Dendritic cell treated with granulocyte-macrophage colony-stimulating factor and Interleukin-4, amounts not matched to agents 40 ng/mL and 50 ng/mL, for 4 days (primary cell): ENCODE results near the gene ZNF180.
"Not testable (repeated sequence)": the region's sequence is repeated elsewhere in the genome, so short reads cannot be mapped to it uniquely, and the experiment has no call there.

Experiments
- H3K27ac Mint-ChIP-seq: one replicate; pipeline ENCODE4 v1.8.0; 2022; ENCODE audit warnings: mild to moderate bottlenecking, mixed read lengths
- H3K27me3 Mint-ChIP-seq: one replicate; pipeline ENCODE4 v1.8.0; 2022; ENCODE audit warnings: mild to moderate bottlenecking, mixed read lengths
- H3K36me3 Mint-ChIP-seq: one replicate; pipeline ENCODE4 v1.8.0; 2022; ENCODE audit warnings: low read depth, mixed read lengths
- H3K4me1 Mint-ChIP-seq: one replicate; pipeline ENCODE4 v1.8.0; 2022; ENCODE audit warnings: low read depth, mixed read lengths
- H3K4me3 Mint-ChIP-seq: one replicate; pipeline ENCODE4 v1.8.0; 2022; ENCODE audit warnings: mild to moderate bottlenecking, moderate library complexity, mixed read lengths
- H3K9me3 Mint-ChIP-seq: one replicate; pipeline ENCODE4 v1.8.0; 2022; ENCODE audit warnings: mixed read lengths
- intact Hi-C: fragments of 100-400 bp; cut with micrococcal nuclease; formaldehyde crosslinking; loops from one replicate; pipeline ENCODE4 v1.15.0; 2022

ZNF180 gene

DNA sequence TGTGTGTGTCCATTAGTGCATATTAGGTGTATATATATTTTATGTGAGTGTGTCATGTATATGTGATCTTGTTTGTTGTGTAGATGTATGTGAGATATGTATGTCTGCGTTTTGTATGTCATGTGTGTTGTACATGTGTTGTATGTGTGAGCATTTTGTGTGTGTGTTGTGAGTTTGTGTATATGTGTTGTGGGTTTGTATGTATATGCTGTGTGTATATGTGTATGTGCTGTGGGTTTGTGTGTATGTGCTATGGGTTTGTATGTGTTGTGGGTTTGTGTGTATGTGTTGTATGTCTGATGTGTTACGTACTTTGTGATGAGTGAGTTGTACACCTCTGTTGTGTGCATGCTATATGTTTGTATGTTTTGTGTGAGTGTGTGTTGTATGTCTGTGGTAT is 21.0 kb upstream of the ZNF180 start:
- Mint-ChIP-seq H3K9me3 (peaks cover 4% of the 10 kb centered on the region), H3K4me3 (no peak overlapping the region), H3K27ac (no peak overlapping the region), H3K36me3 (no peaks in the 10 kb centered on the region), H3K4me1 (no peaks in the 10 kb centered on the region), H3K27me3 (no peaks in the 10 kb centered on the region)
- intact Hi-C loops = no loop called here

DNA sequence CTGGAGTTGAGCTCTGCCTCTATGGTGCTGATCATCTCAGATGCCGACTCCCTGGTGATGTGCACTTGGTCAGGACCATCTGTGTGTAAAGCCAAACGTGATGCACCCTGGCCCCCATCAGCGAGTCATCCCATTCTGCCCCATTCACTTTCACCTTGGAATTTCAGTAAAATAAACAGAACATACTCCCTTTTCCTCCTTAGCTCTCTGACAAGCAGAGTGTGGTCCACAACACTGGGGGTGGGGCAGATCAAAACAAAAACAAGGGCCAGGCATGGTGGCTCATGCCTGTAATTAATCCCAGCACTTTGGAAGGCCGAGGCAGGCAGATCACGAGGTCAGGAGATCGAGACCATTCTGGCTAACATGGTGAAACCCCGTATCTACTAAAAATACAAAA is 16.8 kb upstream of the ZNF180 start:
- H3K9me3 Mint-ChIP-seq = peaks cover 7% of the 10 kb centered on the region
- no peaks in the 10 kb centered on the region for H3K36me3 Mint-ChIP-seq
- no peak overlapping the region for H3K27ac Mint-ChIP-seq
- H3K4me3 Mint-ChIP-seq = no peak overlapping the region
- H3K27me3 Mint-ChIP-seq = no peaks in the 10 kb centered on the region
- intact Hi-C loops = no loop called here
- no peaks in the 10 kb centered on the region for H3K4me1 Mint-ChIP-seq

DNA sequence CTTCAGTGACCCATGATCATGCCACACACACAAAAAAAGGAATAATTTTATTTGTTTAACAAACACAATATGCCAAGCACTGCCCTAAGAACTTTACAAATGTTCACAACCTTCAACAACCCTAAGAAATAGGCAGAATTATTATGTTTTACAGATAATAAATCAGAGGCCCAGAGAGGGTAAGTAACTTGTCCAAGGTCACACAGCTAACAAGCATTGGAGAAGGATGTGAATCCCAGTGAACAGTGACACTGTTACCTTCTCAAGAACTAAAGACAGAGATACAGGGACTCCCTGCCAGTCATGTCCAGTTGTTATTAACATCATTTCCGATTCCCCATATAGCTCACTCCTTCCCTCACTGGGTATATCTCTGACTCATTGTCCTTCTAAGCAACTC is 15.6 kb upstream of the ZNF180 start:
- Mint-ChIP-seq H3K36me3 (no peaks in the 10 kb centered on the region), H3K27ac (no peak overlapping the region), H3K4me3 (no peak overlapping the region), H3K27me3 (no peaks in the 10 kb centered on the region), H3K9me3 (peaks cover 7% of the 10 kb centered on the region), H3K4me1 (no peaks in the 10 kb centered on the region)
- intact Hi-C loops = no loop called here

DNA sequence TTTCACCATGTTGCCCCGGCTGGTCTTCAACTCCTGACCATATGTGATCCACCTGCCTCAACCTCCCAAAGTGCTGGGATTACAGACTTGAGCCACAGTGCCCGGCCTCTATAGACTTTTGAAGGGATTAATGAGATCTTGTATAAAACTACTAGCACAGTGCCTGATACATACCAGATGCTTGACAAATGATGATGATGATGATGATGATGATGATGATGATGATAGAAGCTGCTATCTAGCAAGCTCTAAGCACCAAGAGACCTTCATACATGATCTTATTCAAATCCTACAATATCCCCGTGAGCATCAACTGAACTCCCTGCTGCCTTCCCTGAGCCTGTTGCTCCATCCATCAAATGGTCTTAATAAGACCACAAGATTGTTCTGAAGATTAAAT is 14.7 kb upstream of the ZNF180 start:
- no peaks in the 10 kb centered on the region for H3K36me3 Mint-ChIP-seq
- H3K27ac Mint-ChIP-seq = no peak overlapping the region
- no peak overlapping the region for H3K4me3 Mint-ChIP-seq
- peaks cover 11% of the 10 kb centered on the region for H3K9me3 Mint-ChIP-seq
- no peaks in the 10 kb centered on the region for H3K4me1 Mint-ChIP-seq
- intact Hi-C loops = no loop called here
- H3K27me3 Mint-ChIP-seq = peaks cover 2% of the 10 kb centered on the region

DNA sequence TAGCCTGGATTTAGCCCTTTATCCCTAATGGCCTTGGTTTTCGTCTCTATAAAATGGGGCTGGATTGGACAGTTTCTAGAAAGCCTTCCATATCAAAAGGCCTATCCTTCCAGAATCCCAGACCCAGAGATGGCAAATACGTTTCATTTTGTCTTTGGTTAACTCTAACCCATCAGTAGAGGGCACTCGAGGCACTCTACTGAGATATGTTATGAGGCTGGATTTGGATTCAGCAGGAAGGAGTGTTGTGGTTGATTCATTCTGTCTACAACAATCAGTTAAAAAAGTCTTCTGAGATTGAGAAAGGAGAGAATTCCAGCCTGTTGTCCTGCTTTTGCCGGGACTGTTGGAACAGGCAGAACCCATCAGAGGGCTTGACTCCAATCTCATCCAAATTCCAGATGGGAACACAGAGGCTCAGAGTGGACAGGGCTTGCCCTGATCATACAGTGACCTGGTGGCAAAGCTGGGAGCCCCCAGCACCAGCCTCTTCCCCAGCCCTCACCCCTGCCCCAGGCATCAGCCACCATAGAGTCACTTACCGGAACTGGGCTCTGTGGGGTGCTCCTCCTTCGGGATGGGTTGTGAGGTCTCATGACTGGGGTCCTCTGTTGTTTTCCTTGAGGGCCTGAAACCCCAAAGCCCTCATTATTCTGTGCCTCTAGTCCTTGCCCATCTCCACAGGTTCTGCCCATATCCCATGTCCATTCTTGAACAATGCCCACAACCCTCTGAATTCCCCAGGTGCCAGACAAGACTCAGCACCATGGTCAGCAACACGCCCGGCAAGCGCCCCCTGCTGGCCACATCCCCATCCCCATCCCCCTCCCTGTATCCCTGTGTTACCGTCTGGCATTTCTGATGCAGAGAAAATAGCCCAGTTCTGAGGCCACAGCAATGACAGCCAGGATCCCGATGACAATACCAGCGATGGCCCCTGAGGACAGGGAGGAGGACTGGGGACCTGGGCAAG is 12.3 kb upstream of the ZNF180 start:
- Mint-ChIP-seq H3K9me3 (peaks cover 27% of the 10 kb centered on the region), H3K27ac (no peak overlapping the region), H3K36me3 (no peaks in the 10 kb centered on the region), H3K27me3 (peaks cover 12% of the 10 kb centered on the region), H3K4me1 (no peaks in the 10 kb centered on the region), H3K4me3 (no peak overlapping the region)
- intact Hi-C loops = no loop called here

DNA sequence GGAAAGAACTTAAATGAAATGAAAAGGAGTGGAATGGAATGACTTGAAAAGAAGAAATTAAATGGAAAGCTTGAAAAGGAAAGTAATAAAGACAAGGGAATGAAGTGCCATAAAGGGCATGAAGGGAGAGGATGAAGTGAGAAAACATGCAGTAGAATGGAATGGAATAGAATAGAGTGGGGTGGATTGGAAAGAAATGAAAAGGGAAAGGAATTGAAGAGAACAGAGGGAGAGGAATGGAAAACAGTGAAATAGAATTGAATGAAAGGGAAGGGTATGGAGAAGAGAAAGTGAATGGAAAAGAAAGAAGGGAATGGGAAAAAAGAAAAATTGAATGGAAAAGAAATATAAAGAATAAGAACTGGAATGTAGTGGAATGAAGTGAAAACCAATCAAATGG is 9.2 kb upstream of the ZNF180 start:
- intact Hi-C loops = loop anchor here (10.0 kb wide), 1 partner anchor 105 kb away; the partner anchor contains the start of gene ZNF285
- Mint-ChIP-seq H3K4me1 (no peaks in the 10 kb centered on the region), H3K4me3 (no peak overlapping the region), H3K27ac (no peak overlapping the region), H3K36me3 (no peaks in the 10 kb centered on the region), H3K9me3 (peaks cover 31% of the 10 kb centered on the region), H3K27me3 (peaks cover 22% of the 10 kb centered on the region)

DNA sequence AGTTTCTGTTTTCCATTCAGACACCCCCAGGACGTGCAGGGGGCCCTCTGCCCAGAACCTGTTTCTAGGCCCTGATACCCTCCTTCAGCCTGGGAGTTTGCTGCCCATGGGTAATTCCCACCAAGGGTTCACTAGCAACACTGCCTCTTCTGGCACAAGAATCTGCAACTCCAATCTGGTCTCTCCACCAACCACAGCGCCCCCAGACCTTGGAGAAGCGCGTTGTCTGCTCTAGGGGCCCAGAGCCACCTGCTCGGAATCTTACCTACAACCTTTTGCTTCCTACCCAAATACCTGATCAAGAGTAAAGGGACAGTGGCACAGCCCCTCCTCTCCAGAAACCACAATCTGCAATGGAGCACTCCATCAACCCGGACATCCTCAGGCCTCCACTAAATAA is 763 bp downstream of the ZNF180 start:
- peak overlapping the region; percentile 90 for H3K27ac Mint-ChIP-seq
- peaks cover 35% of the 10 kb centered on the region for H3K4me1 Mint-ChIP-seq
- intact Hi-C loops = no loop called here
- H3K9me3 Mint-ChIP-seq = peaks cover 64% of the 10 kb centered on the region
- peaks cover 15% of the 10 kb centered on the region for H3K27me3 Mint-ChIP-seq
- H3K36me3 Mint-ChIP-seq = peaks cover 69% of the 10 kb centered on the region
- peak overlapping the region; percentile 82 for H3K4me3 Mint-ChIP-seq

DNA sequence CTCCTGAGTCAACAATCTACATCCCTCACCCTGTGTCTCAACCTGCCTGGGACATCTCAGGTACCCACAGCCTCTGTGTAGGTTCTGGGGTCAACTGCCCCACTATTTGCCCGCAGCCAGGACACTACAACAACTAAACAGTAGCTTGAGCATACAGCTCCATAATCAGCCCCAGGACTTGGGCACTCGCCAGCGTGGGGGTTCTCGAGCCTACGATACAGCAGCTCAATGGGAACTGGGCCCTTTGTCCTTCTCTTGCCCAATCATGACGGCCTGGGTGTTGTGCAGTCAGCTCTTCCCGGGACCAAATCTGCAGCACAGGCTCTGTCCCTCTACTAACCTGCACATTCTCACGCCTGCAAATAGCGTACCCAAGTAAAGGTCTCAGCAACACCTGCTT is 1.3 kb downstream of the ZNF180 start:
- H3K36me3 Mint-ChIP-seq = peaks cover 75% of the 10 kb centered on the region
- no peak overlapping the region for H3K4me3 Mint-ChIP-seq
- H3K9me3 Mint-ChIP-seq = peaks cover 67% of the 10 kb centered on the region
- peaks cover 12% of the 10 kb centered on the region for H3K27me3 Mint-ChIP-seq
- peaks cover 35% of the 10 kb centered on the region for H3K4me1 Mint-ChIP-seq
- intact Hi-C loops = no loop called here
- H3K27ac Mint-ChIP-seq = no peak overlapping the region

DNA sequence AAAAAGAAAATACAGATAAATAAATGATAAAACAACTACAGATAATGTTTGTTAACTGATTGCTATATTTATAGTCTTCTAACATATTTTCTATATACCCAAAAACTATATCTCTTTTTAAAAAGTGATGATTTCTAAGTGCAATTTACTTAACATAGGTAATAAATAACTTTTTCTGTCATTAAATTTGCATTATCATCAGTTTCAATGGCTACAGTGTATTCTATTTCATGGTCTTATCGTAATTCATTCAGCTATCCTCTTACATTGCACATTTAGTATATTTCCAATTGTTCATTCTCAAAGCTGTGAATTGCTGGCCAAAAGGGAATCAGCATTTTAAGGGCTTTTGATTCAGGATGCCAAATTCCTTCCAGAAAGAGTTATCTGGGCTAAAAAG is 3.6 kb downstream of the ZNF180 start:
- Mint-ChIP-seq H3K4me1 (peaks cover 35% of the 10 kb centered on the region), H3K9me3 (peaks cover 85% of the 10 kb centered on the region), H3K4me3 (no peak overlapping the region), H3K27ac (no peak overlapping the region), H3K27me3 (peaks cover 6% of the 10 kb centered on the region), H3K36me3 (peaks cover 98% of the 10 kb centered on the region)
- intact Hi-C loops = no loop called here

DNA sequence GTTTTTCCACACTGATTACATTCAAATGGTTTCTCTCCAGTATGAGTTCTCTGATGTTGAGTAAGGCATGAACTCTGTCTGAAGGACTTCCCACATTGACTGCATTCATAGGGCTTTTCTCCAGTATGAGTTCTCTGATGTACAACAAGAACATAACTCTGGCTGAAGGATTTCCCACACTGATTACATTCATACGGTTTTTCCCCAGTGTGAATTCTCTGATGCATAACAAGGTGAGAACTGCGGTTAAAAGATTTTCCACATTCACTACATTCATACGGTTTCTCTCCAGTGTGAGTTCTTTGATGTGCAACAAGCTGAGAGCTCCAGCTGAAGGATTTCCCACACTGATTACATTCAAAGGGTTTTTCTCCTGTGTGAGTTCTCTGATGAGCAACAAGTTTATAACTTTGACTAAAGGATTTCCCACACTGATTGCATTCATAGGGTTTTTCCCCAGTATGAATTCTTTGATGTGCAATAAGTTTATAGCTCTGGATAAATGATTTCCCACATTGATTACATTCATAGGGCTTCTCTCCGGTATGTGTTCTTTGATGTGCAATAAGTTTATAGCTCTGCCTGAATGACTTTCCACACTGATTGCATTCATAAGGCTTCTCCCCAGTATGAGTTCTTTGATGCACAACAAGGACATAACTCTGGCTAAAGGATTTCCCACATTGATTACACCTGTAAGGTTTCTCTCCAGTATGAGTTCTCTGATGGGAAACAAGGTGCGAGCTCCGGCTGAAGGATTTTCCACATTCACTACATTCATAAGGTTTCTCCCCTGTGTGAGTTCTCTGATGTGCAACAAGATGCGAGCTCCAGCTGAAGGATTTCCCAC is 23.5 kb downstream of the ZNF180 start:
- Mint-ChIP-seq H3K27ac (no peak overlapping the region), H3K27me3 (no peaks in the 10 kb centered on the region), H3K9me3 (peaks cover 89% of the 10 kb centered on the region), H3K4me1 (no peaks in the 10 kb centered on the region), H3K4me3 (no peak overlapping the region), H3K36me3 (peaks cover 75% of the 10 kb centered on the region)
- intact Hi-C loops = no loop called here

DNA sequence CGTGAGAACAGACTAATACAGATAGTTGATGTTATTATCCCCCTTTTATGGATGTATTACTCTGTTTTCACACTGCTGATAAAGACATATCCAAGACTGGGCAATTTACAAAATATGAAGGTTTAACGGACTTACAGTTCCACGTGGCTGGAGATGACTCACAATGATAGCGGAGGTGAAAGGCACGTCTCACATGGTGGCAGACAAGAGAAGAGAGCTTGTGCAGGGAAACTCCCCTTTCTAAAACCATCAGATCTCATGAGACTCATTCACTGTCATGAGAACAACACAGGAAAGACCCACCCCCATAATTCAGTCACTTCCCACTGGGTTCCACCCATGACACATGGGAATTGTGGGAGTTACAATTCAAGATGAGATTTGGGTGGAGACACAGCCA is 31.6 kb downstream of the ZNF180 start:
- H3K4me3 Mint-ChIP-seq, H3K36me3 Mint-ChIP-seq, intact Hi-C loops, H3K27me3 Mint-ChIP-seq, H3K27ac Mint-ChIP-seq, H3K4me1 Mint-ChIP-seq: not testable (repeated sequence)
- peaks cover 88% of the 10 kb centered on the region for H3K9me3 Mint-ChIP-seq

DNA sequence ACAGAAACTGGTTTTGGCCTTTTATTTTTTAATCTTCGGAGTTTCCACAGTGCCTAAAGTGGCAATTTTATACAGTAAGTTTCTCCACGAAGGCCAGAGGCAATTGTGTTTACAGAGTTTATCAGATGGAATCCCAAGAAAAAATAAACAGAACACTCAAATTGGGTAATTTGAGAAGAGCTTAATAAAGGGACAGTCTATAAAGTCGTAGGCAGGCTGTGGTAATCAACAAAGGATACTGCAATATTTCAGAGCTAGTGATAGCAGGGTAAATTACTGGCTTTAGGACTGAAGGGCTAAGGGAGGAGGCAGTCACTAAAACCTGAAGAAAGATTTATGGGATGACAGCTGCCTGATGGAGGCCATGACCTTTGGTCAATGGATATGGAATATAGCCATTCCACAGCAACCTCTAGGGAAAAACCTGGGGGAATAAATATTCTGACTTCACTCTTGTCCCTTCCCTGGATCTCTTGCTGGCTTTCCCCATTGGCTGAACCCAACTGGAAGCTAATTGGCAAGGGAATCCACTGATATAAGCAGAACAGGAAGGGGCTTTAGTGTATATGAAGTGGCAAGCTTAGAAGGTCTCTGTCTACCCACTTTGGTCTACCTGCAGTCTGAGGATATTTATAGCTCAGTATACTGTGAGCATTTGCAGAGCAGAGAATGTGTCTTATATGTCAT is 37.6 kb downstream of the ZNF180 start:
- H3K36me3 Mint-ChIP-seq, H3K4me1 Mint-ChIP-seq, intact Hi-C loops, H3K4me3 Mint-ChIP-seq, H3K27me3 Mint-ChIP-seq, H3K27ac Mint-ChIP-seq: not testable (repeated sequence)
- peaks cover 58% of the 10 kb centered on the region for H3K9me3 Mint-ChIP-seq

DNA sequence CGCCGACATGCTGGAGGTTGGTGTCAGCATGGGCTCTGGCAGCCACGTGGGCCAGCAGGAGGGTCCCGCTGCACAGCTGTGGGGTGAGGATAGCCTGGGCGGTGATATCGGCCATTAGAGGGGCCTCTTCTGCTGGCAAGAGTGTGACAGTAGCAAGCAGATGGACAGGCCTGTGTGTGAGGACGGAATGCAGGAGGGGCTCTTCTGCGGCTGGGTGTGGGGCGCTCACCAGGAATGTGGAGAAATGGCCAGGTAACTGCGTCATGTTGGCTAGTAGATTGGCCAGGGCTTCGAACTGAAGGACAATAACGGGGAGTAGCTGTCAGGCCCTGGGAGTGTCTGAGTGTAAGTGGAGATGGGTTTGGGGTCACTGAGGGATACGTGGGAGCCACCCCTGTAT is 44.3 kb downstream of the ZNF180 start:
- H3K27ac Mint-ChIP-seq, H3K27me3 Mint-ChIP-seq, intact Hi-C loops, H3K4me3 Mint-ChIP-seq, H3K36me3 Mint-ChIP-seq, H3K4me1 Mint-ChIP-seq: not testable (repeated sequence)
- peaks cover 36% of the 10 kb centered on the region for H3K9me3 Mint-ChIP-seq

DNA sequence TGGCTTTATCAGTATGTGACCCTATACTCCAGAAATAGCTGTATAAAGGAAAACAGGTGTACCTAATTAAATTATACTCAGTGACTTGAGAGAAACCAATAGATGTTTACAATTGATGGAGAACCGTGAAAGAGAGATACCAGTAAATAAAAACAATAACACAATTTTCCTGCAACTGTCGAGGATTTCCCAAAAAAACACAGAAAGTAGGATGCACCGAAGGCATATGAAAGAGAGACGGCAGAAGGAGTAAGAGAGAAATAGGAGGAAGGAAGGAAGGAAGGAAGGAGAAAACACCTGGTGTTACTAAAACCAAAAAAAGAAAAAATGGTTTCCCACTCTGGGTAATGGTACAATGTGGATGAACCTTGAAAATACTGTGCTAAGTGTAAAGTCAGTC is 45.2 kb downstream of the ZNF180 start:
- no peak overlapping the region for H3K4me3 Mint-ChIP-seq
- peaks cover 45% of the 10 kb centered on the region for H3K9me3 Mint-ChIP-seq
- H3K36me3 Mint-ChIP-seq = no peaks in the 10 kb centered on the region
- no peaks in the 10 kb centered on the region for H3K27me3 Mint-ChIP-seq
- no peak overlapping the region for H3K27ac Mint-ChIP-seq
- intact Hi-C loops = no loop called here
- no peaks in the 10 kb centered on the region for H3K4me1 Mint-ChIP-seq
